SK-N-SH (cell line): ENCODE results near the gene AMZ1.

Source experiments
- TAF1 ChIP-seq: IDR thresholded peaks from 2 replicates; pipeline ENCODE4 v1.6.1; 2012; ENCODE audit warnings: low read depth, mild to moderate bottlenecking, low read length, moderate library complexity, borderline replicate concordance
- TF ChIP-seq, protein P1 (sequence below): fragments of 200-600 bp; sonication (generic); IDR thresholded peaks from 2 replicates; pipeline ENCODE4 v1.6.1; 2017; ENCODE audit warnings: antibody characterized with exemption, mild to moderate bottlenecking, moderate library complexity

DNA sequence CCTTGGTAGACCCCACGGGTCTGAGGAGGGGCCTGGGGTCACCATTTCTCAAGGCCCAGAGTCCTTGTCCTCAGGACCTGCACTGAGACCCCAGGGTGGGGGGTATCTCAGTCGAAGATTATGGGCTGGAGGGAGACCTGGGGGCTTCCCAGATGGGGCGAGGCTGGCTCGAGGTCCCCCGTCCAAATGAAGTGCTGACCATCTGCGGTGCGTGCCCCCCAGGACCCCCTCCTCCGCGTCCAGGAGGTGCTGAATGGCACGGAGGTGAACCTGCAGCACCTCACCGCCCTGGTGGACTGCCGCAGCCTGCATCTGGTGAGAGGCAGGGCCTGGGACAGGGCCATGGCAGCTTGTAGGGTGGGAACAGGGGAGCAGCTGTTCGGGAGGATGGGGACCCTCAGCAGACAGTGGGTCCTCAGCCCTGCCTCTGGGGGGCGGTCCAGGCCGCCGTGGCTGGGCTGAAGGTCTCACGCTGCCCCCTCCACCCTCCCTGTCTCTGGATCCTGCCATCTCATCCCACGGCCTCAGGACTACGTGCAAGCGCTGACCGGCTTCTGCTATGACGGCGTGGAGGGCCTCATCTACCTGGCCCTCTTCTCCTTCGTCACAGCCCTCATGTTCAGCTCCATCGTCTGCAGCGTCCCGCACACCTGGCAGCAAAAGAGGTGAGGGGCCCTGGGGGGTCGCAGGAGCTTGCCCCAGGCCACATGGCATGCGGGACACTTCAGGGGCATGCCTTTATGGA, 32.0 kb upstream of the AMZ1 start:
- TF ChIP-seq, protein P1, sequence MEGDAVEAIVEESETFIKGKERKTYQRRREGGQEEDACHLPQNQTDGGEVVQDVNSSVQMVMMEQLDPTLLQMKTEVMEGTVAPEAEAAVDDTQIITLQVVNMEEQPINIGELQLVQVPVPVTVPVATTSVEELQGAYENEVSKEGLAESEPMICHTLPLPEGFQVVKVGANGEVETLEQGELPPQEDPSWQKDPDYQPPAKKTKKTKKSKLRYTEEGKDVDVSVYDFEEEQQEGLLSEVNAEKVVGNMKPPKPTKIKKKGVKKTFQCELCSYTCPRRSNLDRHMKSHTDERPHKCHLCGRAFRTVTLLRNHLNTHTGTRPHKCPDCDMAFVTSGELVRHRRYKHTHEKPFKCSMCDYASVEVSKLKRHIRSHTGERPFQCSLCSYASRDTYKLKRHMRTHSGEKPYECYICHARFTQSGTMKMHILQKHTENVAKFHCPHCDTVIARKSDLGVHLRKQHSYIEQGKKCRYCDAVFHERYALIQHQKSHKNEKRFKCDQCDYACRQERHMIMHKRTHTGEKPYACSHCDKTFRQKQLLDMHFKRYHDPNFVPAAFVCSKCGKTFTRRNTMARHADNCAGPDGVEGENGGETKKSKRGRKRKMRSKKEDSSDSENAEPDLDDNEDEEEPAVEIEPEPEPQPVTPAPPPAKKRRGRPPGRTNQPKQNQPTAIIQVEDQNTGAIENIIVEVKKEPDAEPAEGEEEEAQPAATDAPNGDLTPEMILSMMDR = no peak
- no peak for TF ChIP-seq TAF1
